Left lung (tissue), 10 donors: ENCODE data around the gene ACAT1. TPM values are rescaled to one million over a fixed set of nuclear protein-coding genes. Genes with fewer than 3 reads are reported as not detected.

ENCODE experiments used
- ATAC-seq: fragments of 200-7000 bp; cut with Tn5 transposase; one replicate; pipeline ENCODE4 v1.9.1; 2020; ENCODE audit warnings: moderate library complexity
- DNase-seq, 4 donors: peaks; one replicate each; pipeline ENCODE4 v3.0.0-alpha.2; 2013 to 2020
- H3K27ac ChIP-seq, 2 donors: fragments of 200-600 bp; sonication (generic) in 1 of 2; one replicate each; pipeline versions ENCODE4 v1.5.0 to v1.8.0; 2020 to 2021
- H3K27me3 ChIP-seq, 2 donors: fragments of 200-600 bp; sonication (generic) in 1 of 2; one replicate each; pipeline versions ENCODE4 v1.5.0 to v1.8.0; 2020 to 2021
- H3K36me3 ChIP-seq, 2 donors: fragments of 200-600 bp; sonication (generic) in 1 of 2; one replicate each; pipeline versions ENCODE4 v1.5.0 to v1.8.0; 2020 to 2021
- H3K4me1 ChIP-seq, 2 donors: fragments of 200-600 bp; one replicate each; pipeline ENCODE4 v1.8.0; 2021
- H3K4me3 ChIP-seq, 2 donors: fragments of 200-600 bp; sonication (generic) in 1 of 2; one replicate each; pipeline versions ENCODE4 v1.5.0 to v1.8.0; 2020 to 2021; ENCODE audit warnings: mild to moderate bottlenecking in 1 of 2
- H3K9me3 ChIP-seq, 2 donors: fragments of 200-600 bp; sonication (generic) in 1 of 2; one replicate each; pipeline versions ENCODE4 v1.5.0 to v1.8.0; 2020 to 2021
- CTCF ChIP-seq, 2 donors: fragments of 200-600 bp; sonication (generic) in 1 of 2; IDR thresholded peaks; one replicate each; pipeline versions ENCODE4 v1.5.0 to v1.8.0; 2021; ENCODE audit warnings: antibody characterized with exemption in 2 of 2
- intact Hi-C, 2 donors: fragments of 100-400 bp; cut with DNase I; formaldehyde crosslinking; loops; one replicate each; pipeline versions ENCODE4 v1.11.2 to v1.14.2; 2022
- polyA plus RNA-seq, 6 donors: library from polyadenylated mRNA; unstranded; fragments of 120-200 nt; gene quantifications; one replicate each; pipeline ENCODE4 v1.2.1, GENCODE V29; 2013; ENCODE audit not compliant: insufficient read length in 6 of 6
- total RNA-seq, 2 donors: library from RNA; stranded (reverse); fragmentation: NEBNext Ultra II Directional; extraction: Animal tissue kit (Norgen Biotek cat#: 25700); gene quantifications; one replicate each; pipeline ENCODE4 v1.2.1, GENCODE V29; 2021
- donor health status: DM: no; HTN: yes; CAD: no.
- donor health status: DM: no; HTN: no; CAD: no.

ACAT1 gene
- total and polyA plus RNA-seq, 8 donors, result 61.4 to 70.0 (median 63.7) TPM

GRCh38 chr11:108196901-108197300, 75.5 kb downstream of the ACAT1 start:
- intact Hi-C loops, result no loop called here
- Histone ChIP-seq H3K36me3 (peaks cover 0 to 45% of the 10 kb centered on the region in 2 donors), H3K27me3 (no peaks in the 10 kb centered on the region), H3K9me3 (no peaks in the 10 kb centered on the region), H3K4me3 (no peak overlapping the region), H3K4me1 (peaks cover 0 to 26% of the 10 kb centered on the region in 2 donors), H3K27ac (no peak overlapping the region)
- no peak for DNase-seq
- ATAC-seq, result no peak
- no peak for TF ChIP-seq CTCF (IDR thresholded peaks at IDR 0.05)

Other genes starting within 250 kb of the ACAT1 start
- 1 to 10 TPM; 1.7 to 5.6 TPM for gene RAB39A, start 193.1 kb upstream of the ACAT1 start, total RNA-seq
- gene RAB39A, start 193.1 kb upstream of the ACAT1 start, polyA plus RNA-seq, result 1 to 10 TPM in 3 of 6 donors, under 1 TPM in 3; 0.80 to 1.5 (median 0.97) TPM
- 10 to 100 TPM; 31.1 to 36.1 TPM for gene CUL5, start 112.7 kb upstream of the ACAT1 start, total RNA-seq
- 10 to 100 TPM; 37.8 to 47.3 (median 43.0) TPM for gene CUL5, start 112.7 kb upstream of the ACAT1 start, polyA plus RNA-seq
- 10 to 100 TPM; 13.6 to 14.2 TPM for gene NPAT, start 101.1 kb downstream of the ACAT1 start, total RNA-seq
- 10 to 100 TPM; 16.4 to 22.5 (median 20.6) TPM for gene NPAT, start 101.1 kb downstream of the ACAT1 start, polyA plus RNA-seq
- gene ATM, start 101.5 kb downstream of the ACAT1 start, total RNA-seq, result 10 to 100 TPM; 69.1 to 79.4 TPM
- 10 to 100 TPM; 79.7 to 99.9 (median 93.9) TPM for gene ATM, start 101.5 kb downstream of the ACAT1 start, polyA plus RNA-seq